ENCODE results near the gene OSBPL8. TPM values are rescaled to one million over a fixed set of nuclear protein-coding genes. Genes with fewer than 3 reads are reported as not detected.

The OSBPL8 gene
- total and polyA plus RNA-seq, 10 of the 15 experiments (the other 5 are each of a cell fraction or from before 2014, with no cell fraction given): 10.4 to 58.0 (median 32.0) TPM

DNA sequence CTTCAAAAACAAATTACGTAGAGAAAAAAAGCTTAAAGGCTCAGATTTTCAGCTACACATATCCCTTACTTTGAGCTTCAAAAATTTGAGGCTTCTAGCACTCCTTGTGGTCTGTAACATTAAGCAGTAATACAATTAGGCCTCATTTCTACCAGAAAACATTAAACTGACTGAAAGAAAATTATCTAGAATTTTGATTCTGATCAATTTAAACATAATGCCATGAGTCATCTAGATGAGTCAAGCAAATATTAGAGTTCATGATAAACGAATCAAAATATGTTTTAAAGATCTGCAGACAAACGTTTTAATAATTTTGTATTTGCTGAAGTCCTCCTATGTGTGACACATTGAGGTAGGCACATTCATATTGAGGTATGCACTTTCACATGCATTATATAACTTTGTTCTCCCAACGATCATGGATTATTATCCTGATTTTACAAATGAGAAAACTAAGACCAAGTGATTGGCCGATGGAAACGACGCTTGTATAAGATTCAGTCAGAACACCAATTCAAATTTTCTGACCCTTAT, 4.3 kb downstream of the OSBPL8 start:
- ChIA-PET CTCF (interaction anchor here (0.9 to 1.8 kb wide), 6 partner anchors 31 to 476 kb away, joined by 3 to 13 read pairs (median 3); no protein-coding TSS in a partner anchor), POLR2A (no interaction called here), SMC1A (ENCODE audit: uncharacterized antibody, unreplicated experiment) (interaction anchor here (0.6 to 2.2 kb wide), 9 partner anchors 8 to 518 kb away, joined by 3 to 8 read pairs (median 3); no protein-coding TSS in a partner anchor), RAD21 (ENCODE audit: unreplicated experiment) (interaction anchor here (0.8 to 1.2 kb wide), 3 partner anchors 11 to 101 kb away, joined by 3 to 4 read pairs (median 3); no protein-coding TSS in a partner anchor)
- TF ChIP-seq NFYB (IDR thresholded peaks at IDR 0.05; ENCODE audit: insufficient read depth, low read depth, low read length) (no peak), RELB (IDR thresholded peaks at IDR 0.05; ENCODE audit: low read depth) (no peak), MEF2B (IDR thresholded peaks at IDR 0.05; ENCODE audit: partially characterized antibody, poor library complexity, severe bottlenecking) (no peak), CEBPB (IDR thresholded peaks at IDR 0.05; ENCODE audit: borderline replicate concordance in 1 of 2, low read depth in 2 of 2, low read length in 2 of 2) (no peak), WRNIP1 (IDR thresholded peaks at IDR 0.05; ENCODE audit: borderline replicate concordance, low read depth, low read length) (no peak), ZBTB33 (IDR thresholded peaks at IDR 0.05) (no peak), MAX (IDR thresholded peaks at IDR 0.05; ENCODE audit: low read depth, low read length) (no peak), EED (IDR thresholded peaks at IDR 0.05; ENCODE audit: low read depth) (no peak), PAX5 (IDR thresholded peaks at IDR 0.05; ENCODE audit: borderline replicate concordance, low read depth, low read length) (no peak), TCF3 (IDR thresholded peaks at IDR 0.05; ENCODE audit: borderline replicate concordance, insufficient read depth, low read depth, low read length) (no peak), ZNF384 (IDR thresholded peaks at IDR 0.05; ENCODE audit: borderline replicate concordance, low read depth, low read length) (no peak)
- TF ChIP-seq, protein P1, sequence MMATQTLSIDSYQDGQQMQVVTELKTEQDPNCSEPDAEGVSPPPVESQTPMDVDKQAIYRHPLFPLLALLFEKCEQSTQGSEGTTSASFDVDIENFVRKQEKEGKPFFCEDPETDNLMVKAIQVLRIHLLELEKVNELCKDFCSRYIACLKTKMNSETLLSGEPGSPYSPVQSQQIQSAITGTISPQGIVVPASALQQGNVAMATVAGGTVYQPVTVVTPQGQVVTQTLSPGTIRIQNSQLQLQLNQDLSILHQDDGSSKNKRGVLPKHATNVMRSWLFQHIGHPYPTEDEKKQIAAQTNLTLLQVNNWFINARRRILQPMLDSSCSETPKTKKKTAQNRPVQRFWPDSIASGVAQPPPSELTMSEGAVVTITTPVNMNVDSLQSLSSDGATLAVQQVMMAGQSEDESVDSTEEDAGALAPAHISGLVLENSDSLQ (IDR thresholded peaks at IDR 0.05): no peak
- TF ChIP-seq, protein P2, sequence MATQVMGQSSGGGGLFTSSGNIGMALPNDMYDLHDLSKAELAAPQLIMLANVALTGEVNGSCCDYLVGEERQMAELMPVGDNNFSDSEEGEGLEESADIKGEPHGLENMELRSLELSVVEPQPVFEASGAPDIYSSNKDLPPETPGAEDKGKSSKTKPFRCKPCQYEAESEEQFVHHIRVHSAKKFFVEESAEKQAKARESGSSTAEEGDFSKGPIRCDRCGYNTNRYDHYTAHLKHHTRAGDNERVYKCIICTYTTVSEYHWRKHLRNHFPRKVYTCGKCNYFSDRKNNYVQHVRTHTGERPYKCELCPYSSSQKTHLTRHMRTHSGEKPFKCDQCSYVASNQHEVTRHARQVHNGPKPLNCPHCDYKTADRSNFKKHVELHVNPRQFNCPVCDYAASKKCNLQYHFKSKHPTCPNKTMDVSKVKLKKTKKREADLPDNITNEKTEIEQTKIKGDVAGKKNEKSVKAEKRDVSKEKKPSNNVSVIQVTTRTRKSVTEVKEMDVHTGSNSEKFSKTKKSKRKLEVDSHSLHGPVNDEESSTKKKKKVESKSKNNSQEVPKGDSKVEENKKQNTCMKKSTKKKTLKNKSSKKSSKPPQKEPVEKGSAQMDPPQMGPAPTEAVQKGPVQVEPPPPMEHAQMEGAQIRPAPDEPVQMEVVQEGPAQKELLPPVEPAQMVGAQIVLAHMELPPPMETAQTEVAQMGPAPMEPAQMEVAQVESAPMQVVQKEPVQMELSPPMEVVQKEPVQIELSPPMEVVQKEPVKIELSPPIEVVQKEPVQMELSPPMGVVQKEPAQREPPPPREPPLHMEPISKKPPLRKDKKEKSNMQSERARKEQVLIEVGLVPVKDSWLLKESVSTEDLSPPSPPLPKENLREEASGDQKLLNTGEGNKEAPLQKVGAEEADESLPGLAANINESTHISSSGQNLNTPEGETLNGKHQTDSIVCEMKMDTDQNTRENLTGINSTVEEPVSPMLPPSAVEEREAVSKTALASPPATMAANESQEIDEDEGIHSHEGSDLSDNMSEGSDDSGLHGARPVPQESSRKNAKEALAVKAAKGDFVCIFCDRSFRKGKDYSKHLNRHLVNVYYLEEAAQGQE (IDR thresholded peaks at IDR 0.05; ENCODE audit: low read depth, low read length): no peak
- BruUV-seq (replicated peaks): no TSS peak
- H3K4me3 ChIP-seq: no peak overlapping the region
- peaks cover 3% of the 10 kb centered on the region; the same call in 1 of the 2 replicates for H3K4me1 ChIP-seq (ENCODE audit: control insufficient read depth, insufficient read depth, low read length)
- DNase-seq (ENCODE audit: low read depth, low spot score) (no peak), FAIRE-seq (no peak), ATAC-seq (no peak)
- in situ Hi-C loops (cut with MboI) (loop anchor here (5.0 kb wide), 1 partner anchor 483 kb away; no protein-coding TSS in a partner anchor), intact Hi-C loops (cut with micrococcal nuclease; ENCODE audit: unreplicated experiment) (loop anchor here (5.0 to 10.0 kb wide), 6 partner anchors 83 to 1043 kb away; partner anchors contain the start of genes BBS10, KRR1, NAP1L1 and ZDHHC17)
- no peaks in the 10 kb centered on the region for H3K36me3 ChIP-seq (ENCODE audit: control insufficient read depth in 2 of 2, insufficient read depth in 2 of 2, low read length in 1 of 2)
- H4K20me1 ChIP-seq (ENCODE audit: control insufficient read depth, insufficient read depth): no peaks in the 10 kb centered on the region
- H3K27ac ChIP-seq (ENCODE audit: control insufficient read depth, insufficient read depth): no peak overlapping the region
- no peaks in the 10 kb centered on the region for H3K9me3 ChIP-seq (replicated peaks; ENCODE audit: control insufficient read depth, insufficient read depth, low read length)
- no peak overlapping the region for H2AFZ ChIP-seq (ENCODE audit: control insufficient read depth, low read depth, low read length)
- peaks cover 37% of the 10 kb centered on the region for H3K79me2 ChIP-seq (ENCODE audit: control insufficient read depth, insufficient read depth, low read length)
- WGBS (ENCODE audit: insufficient coverage, insufficient replicate concordance, low lambda C conversion rate, missing lambda C conversion rate): 56% methylated on average over 7 of the region's 7 CpGs
- no peaks in the 10 kb centered on the region for H3K27me3 ChIP-seq (replicated peaks in 1 of 2; ENCODE audit: control insufficient read depth in 2 of 2, insufficient read depth in 2 of 2, low read length in 1 of 2)
- H3K9ac ChIP-seq (ENCODE audit: control insufficient read depth, insufficient read depth, low read length): no peak overlapping the region
- peak overlapping the region; percentile 31; the same call in 1 of the 2 replicates for H3K4me2 ChIP-seq (ENCODE audit: control insufficient read depth, insufficient read depth)

Data from GM12878 (cell line).